Suprapubic skin (tissue), 3 donors: ENCODE measurements around the gene CHFR.

Experiments
- POLR2A ChIP-seq, 2 donors: fragments of 450-650 bp; IDR thresholded peaks; one replicate each; pipeline ENCODE4 v1.6.1; 2017; ENCODE audit warnings: antibody characterized with exemption in 2 of 2, mild to moderate bottlenecking in 2 of 2, moderate library complexity in 2 of 2
- TF ChIP-seq, protein P1 (sequence below), 2 donors: fragments of 200-600 bp in 1 of 2; fragments of 450-650 bp in 1 of 2; sonication (generic) in 1 of 2; IDR thresholded peaks; one replicate each; pipeline ENCODE4 v1.5.1; 2016 to 2019; ENCODE audit warnings: antibody characterized with exemption in 2 of 2, mild to moderate bottlenecking in 1 of 2, moderate library complexity in 1 of 2

- TF ChIP-seq POLR2A (IDR thresholded peaks at IDR 0.05), result no peak
- TF ChIP-seq, protein P1, sequence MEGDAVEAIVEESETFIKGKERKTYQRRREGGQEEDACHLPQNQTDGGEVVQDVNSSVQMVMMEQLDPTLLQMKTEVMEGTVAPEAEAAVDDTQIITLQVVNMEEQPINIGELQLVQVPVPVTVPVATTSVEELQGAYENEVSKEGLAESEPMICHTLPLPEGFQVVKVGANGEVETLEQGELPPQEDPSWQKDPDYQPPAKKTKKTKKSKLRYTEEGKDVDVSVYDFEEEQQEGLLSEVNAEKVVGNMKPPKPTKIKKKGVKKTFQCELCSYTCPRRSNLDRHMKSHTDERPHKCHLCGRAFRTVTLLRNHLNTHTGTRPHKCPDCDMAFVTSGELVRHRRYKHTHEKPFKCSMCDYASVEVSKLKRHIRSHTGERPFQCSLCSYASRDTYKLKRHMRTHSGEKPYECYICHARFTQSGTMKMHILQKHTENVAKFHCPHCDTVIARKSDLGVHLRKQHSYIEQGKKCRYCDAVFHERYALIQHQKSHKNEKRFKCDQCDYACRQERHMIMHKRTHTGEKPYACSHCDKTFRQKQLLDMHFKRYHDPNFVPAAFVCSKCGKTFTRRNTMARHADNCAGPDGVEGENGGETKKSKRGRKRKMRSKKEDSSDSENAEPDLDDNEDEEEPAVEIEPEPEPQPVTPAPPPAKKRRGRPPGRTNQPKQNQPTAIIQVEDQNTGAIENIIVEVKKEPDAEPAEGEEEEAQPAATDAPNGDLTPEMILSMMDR (IDR thresholded peaks at IDR 0.05), result no peak
Measured at GRCh38 chr12:132839558-132840235, 47.7 kb downstream of the CHFR start.
